Upper lobe of left lung (tissue), 6 donors: ENCODE data around the gene ZNF576. TPM values are rescaled to one million over a fixed set of nuclear protein-coding genes. Genes with fewer than 3 reads are reported as not detected.

ENCODE experiments used
- ATAC-seq, 2 donors: fragments of 200-7000 bp; cut with Tn5 transposase; one replicate each; pipeline ENCODE4 v1.9.1; 2022; ENCODE audit warnings: mild to moderate bottlenecking in 2 of 2, moderate library complexity in 2 of 2; ENCODE audit not compliant: low FRiP score in 2 of 2
- DNase-seq, 2 donors: peaks; one replicate each; pipeline ENCODE4 v3.0.0-alpha.2; 2019 to 2020
- H3K27ac ChIP-seq, 4 donors: fragments of 200-600 bp; sonication (generic); one replicate each; pipeline ENCODE4 v1.5.1; 2016 to 2019
- H3K27me3 ChIP-seq, 4 donors: fragments of 200-600 bp; sonication (generic); one replicate each; pipeline ENCODE4 v1.5.1; 2017 to 2019
- H3K36me3 ChIP-seq, 4 donors: fragments of 200-600 bp; sonication (generic); one replicate each; pipeline ENCODE4 v1.5.1; 2016 to 2019
- H3K4me1 ChIP-seq, 4 donors: fragments of 200-600 bp; sonication (generic); one replicate each; pipeline ENCODE4 v1.5.1; 2018 to 2019
- H3K4me3 ChIP-seq, 4 donors: fragments of 200-600 bp; sonication (generic); one replicate each; pipeline ENCODE4 v1.5.1; 2017 to 2019; ENCODE audit warnings: mild to moderate bottlenecking in 2 of 4, moderate library complexity in 1 of 4
- H3K9me3 ChIP-seq, 4 donors: fragments of 200-600 bp; sonication (generic); one replicate each; pipeline ENCODE4 v1.5.1; 2018 to 2019
- CTCF ChIP-seq, 6 experiments: fragments of 450-650 bp in 4 of 6; fragments of 200-600 bp in 2 of 6; sonication (generic) in 2 of 6; IDR thresholded peaks; one replicate each; pipeline ENCODE4 v1.5.1; 2016 to 2019; ENCODE audit warnings: antibody characterized with exemption in 6 of 6
- EP300 ChIP-seq, 4 donors: sonication (generic); formaldehyde crosslinking; IDR thresholded peaks; one replicate each; pipeline ENCODE4 v1.5.1; 2017; ENCODE audit warnings: antibody characterized with exemption in 4 of 4, control low read depth in 2 of 4
- POLR2A ChIP-seq, 4 donors: fragments of 450-650 bp; IDR thresholded peaks; one replicate each; pipeline ENCODE4 v1.5.1; 2016 to 2017; ENCODE audit warnings: antibody characterized with exemption in 4 of 4, mild to moderate bottlenecking in 2 of 4
- POLR2AphosphoS5 ChIP-seq, 2 donors: sonication (generic); formaldehyde crosslinking; IDR thresholded peaks; one replicate each; pipeline ENCODE4 v1.5.1; 2017; ENCODE audit warnings: antibody characterized with exemption in 2 of 2
- WGBS, 2 donors: methylation state at CpG; one replicate each; pipeline ENCODE4 v1.1.5; 2017 to 2018; 5-methylcytosine and 5-hydroxymethylcytosine counted together
- total RNA-seq, 6 donors: library from RNA; depleted of rRNA in 4 of 6; stranded (reverse); fragments of >200 nt in 4 of 6; gene quantifications; one replicate each; pipeline versions ENCODE4 v1.1.0 to v1.2.1, GENCODE V29; 2016 to 2021
- donor health status: DM: no; HTN: no; CAD: no; lungs with moderate emphysema.
- donor health status: DM: no; HTN: yes; CAD: no; lungs with severe emphysema.

ZNF576 gene
- total RNA-seq, 6 donors from 2014 or later, result 3.1 to 15.6 (median 7.8) TPM

- no peaks in the 10 kb centered on the region for H3K9me3 ChIP-seq
- peaks cover 4 to 27% (median 17%) of the 10 kb centered on the region in 4 donors for H3K36me3 ChIP-seq
- DNase-seq (no peak), ATAC-seq (no peak)
- H3K4me1 ChIP-seq, result peaks cover 5 to 20% (median 10%) of the 10 kb centered on the region in 4 donors
- 79 to 100% methylated on average over 1 of the region's 1 CpG for WGBS, 2 donors
- H3K27me3 ChIP-seq, result no peaks in the 10 kb centered on the region
- no peak overlapping the region for H3K4me3 ChIP-seq
- H3K27ac ChIP-seq, result no peak overlapping the region
- TF ChIP-seq CTCF (IDR thresholded peaks at IDR 0.05), result no peak
- no peak for TF ChIP-seq POLR2AphosphoS5 (IDR thresholded peaks at IDR 0.05)
- TF ChIP-seq EP300 (IDR thresholded peaks at IDR 0.05), result no peak
- TF ChIP-seq POLR2A (IDR thresholded peaks at IDR 0.05), result no peak
Observed at GRCh38 chr19:43616306-43616705, 19.9 kb downstream of the ZNF576 start.

GRCh38 chr19:43616954-43617353, 20.6 kb downstream of the ZNF576 start:
- TF ChIP-seq CTCF (IDR thresholded peaks at IDR 0.05) (no peak), EP300 (IDR thresholded peaks at IDR 0.05) (no peak), POLR2AphosphoS5 (IDR thresholded peaks at IDR 0.05) (no peak), POLR2A (IDR thresholded peaks at IDR 0.05) (no peak)
- Histone ChIP-seq H3K27me3 (no peaks in the 10 kb centered on the region), H3K4me3 (no peak overlapping the region), H3K36me3 (peaks cover 4 to 20% (median 12%) of the 10 kb centered on the region in 4 donors), H3K9me3 (no peaks in the 10 kb centered on the region), H3K4me1 (peaks cover 5 to 20% (median 10%) of the 10 kb centered on the region in 4 donors), H3K27ac (no peak overlapping the region)
- no peak for DNase-seq
- 95% methylated on average over 6 of the region's 6 CpGs for WGBS, 2 donors
- no peak for ATAC-seq

DNA sequence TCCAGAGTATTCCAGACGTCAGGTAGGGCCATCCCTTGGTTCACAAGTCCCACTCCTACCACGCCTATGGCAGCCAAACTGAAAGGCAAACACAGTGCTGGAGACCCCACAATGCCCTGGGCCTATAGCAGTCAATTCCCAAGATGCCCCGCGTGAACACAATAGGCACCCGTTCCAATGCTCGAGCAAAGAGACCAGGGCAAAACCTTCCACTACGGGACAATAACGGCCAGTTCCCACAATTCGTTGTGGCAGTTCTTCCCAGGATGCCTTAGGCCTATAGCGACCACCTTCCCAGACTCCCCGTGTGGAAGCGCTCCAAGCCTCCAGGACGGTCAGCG, 22.5 kb downstream of the ZNF576 start:
- peaks cover 0 to 3% (median under 1%) of the 10 kb centered on the region in 4 donors for H3K36me3 ChIP-seq
- ATAC-seq (peak in 1 of 2 donors; percentile 53), DNase-seq (peak in 1 of 2 donors; percentile 43)
- no peaks in the 10 kb centered on the region for H3K9me3 ChIP-seq
- H3K4me1 ChIP-seq, result peaks cover 5 to 20% (median 10%) of the 10 kb centered on the region in 4 donors
- peak overlapping the region; percentile 67 to 83 (median 77) for H3K4me3 ChIP-seq
- 0 to 3% methylated on average over 10 to 14 of the region's 14 CpGs for WGBS, 2 donors
- TF ChIP-seq CTCF (IDR thresholded peaks at IDR 0.05) (no peak), EP300 (IDR thresholded peaks at IDR 0.05) (no peak), POLR2A (IDR thresholded peaks at IDR 0.05) (no peak), POLR2AphosphoS5 (IDR thresholded peaks at IDR 0.05) (no peak)
- no peaks in the 10 kb centered on the region for H3K27me3 ChIP-seq
- peak overlapping the region; percentile 93 to 98 (median 94) for H3K27ac ChIP-seq

DNA sequence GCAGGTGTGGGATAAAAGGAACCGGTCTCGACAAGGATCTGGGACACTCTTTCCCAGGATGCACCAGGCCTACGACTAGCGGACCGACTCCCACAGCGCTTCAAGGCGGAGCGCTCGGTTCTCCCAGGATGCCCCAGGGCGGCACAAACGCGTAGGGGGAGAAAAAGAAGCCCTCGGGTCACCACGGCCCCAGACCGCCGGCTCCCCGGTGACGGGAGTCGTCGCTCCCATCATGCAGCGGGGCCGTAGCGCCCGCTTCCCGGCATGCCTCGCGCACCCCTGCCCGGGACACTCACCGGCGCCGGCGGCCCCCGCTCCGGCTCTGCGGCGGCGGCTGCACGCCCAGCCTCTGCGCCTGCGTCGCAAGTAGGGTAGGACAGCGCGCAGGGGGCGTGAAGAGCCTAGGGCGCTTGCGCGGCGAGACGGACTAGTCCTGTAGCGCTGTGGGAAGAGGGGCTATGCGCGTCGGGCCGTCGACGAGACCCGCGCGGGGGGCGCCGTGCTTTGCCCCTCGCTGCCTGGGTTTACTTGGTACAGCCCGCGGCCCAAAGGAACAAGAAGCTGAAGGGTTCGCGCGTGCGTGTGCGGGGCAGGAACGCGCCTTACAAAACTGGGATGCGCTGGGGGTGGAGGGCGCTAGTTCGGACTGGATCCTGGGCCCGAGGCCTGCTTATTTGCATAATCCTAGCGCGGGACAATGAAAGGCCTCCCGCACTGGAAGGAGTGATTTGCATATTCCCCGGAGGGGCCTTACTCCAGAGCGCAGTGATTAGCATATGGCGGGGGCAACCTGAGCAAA, 23.1 kb downstream of the ZNF576 start, which contains the start of gene ZNF428:
Gene ZNF428 (minus strand): TSS at position 368 of the 799 bp plus-strand sequence. CDS start 5,325 bp downstream, outside the sequence.
- no peaks in the 10 kb centered on the region for H3K9me3 ChIP-seq
- H3K4me1 ChIP-seq, result peaks cover 5 to 20% (median 10%) of the 10 kb centered on the region in 4 donors
- ATAC-seq (peak; percentile 93 to 97), DNase-seq (peak; percentile 92 to 96)
- TF ChIP-seq POLR2A (IDR thresholded peaks at IDR 0.05) (peak in 3 of 4 donors; percentile 60 to 89 (median 61)), EP300 (IDR thresholded peaks at IDR 0.05) (no peak), CTCF (IDR thresholded peaks at IDR 0.05) (peak in 1 of 6 experiments; percentile 3), POLR2AphosphoS5 (IDR thresholded peaks at IDR 0.05) (peak; percentile 72 to 74)
- no peaks in the 10 kb centered on the region for H3K36me3 ChIP-seq
- H3K4me3 ChIP-seq, result peak within 1 kb of the TSS; percentile 67 to 83 (median 77)
- H3K27me3 ChIP-seq, result no peaks in the 10 kb centered on the region
- H3K27ac ChIP-seq, result peak within 1 kb of the TSS; percentile 93 to 98 (median 94)
- WGBS, 2 donors, result 0% methylated on average over 7 to 19 of the region's 81 CpGs
